Endodermal cell (in vitro differentiated cells): ENCODE data around the gene ADD1. TPM values are rescaled to one million over a fixed set of nuclear protein-coding genes. Genes with fewer than 3 reads are reported as not detected.

ENCODE experiments used
- DNase-seq: peaks from one replicate; pipeline ENCODE4 v3.0.0-alpha.2; 2017
- H3K27ac ChIP-seq: 2 replicates; pipeline ENCODE4 v1.5.1; 2013; ENCODE audit warnings: mild to moderate bottlenecking, low read depth, low read length, moderate library complexity
- H3K27me3 ChIP-seq: 2 replicates; pipeline ENCODE4 v1.6.1; 2013; ENCODE audit warnings: mild to moderate bottlenecking, low read length, moderate library complexity; ENCODE audit not compliant: insufficient read depth, control insufficient read depth, poor library complexity, severe bottlenecking
- H3K36me3 ChIP-seq: 2 replicates; pipeline ENCODE4 v1.7.0; 2013; ENCODE audit warnings: mild to moderate bottlenecking, low read length, moderate library complexity; ENCODE audit not compliant: control insufficient read depth, insufficient read depth
- H3K4me1 ChIP-seq: one replicate; pipeline ENCODE4 v1.7.0; 2013; ENCODE audit warnings: low read length; ENCODE audit not compliant: control insufficient read depth, insufficient read depth
- H3K4me3 ChIP-seq: 2 replicates; pipeline ENCODE4 v1.5.1; 2013; ENCODE audit warnings: mild to moderate bottlenecking, low read length, moderate library complexity
- H3K9ac ChIP-seq: 2 replicates; pipeline ENCODE4 v1.6.1; 2013; ENCODE audit warnings: mild to moderate bottlenecking, low read length, moderate library complexity; ENCODE audit not compliant: poor library complexity, severe bottlenecking; ENCODE audit errors: extremely low read depth
- H3K9me3 ChIP-seq: 2 replicates; pipeline ENCODE4 v1.6.1; 2013; ENCODE audit warnings: mild to moderate bottlenecking, low read length, moderate library complexity; ENCODE audit not compliant: control insufficient read depth
- H3K27ac Mint-ChIP-seq: 2 replicates; pipeline ENCODE4 v1.8.0; 2020; ENCODE audit warnings: mixed read lengths
- H3K27me3 Mint-ChIP-seq: 2 replicates; pipeline ENCODE4 v1.8.0; 2021; ENCODE audit warnings: mild to moderate bottlenecking, mixed read lengths; ENCODE audit not compliant: insufficient read depth
- H3K36me3 Mint-ChIP-seq: 2 replicates; pipeline ENCODE4 v1.8.0; 2020; ENCODE audit warnings: low read depth, mixed read lengths
- H3K4me1 Mint-ChIP-seq: 2 replicates; pipeline ENCODE4 v1.8.0; 2020; ENCODE audit warnings: mixed read lengths
- H3K4me3 Mint-ChIP-seq: 2 replicates; pipeline ENCODE4 v1.8.0; 2020; ENCODE audit warnings: mild to moderate bottlenecking, moderate library complexity, mixed read lengths
- H3K9me3 Mint-ChIP-seq: 2 replicates; pipeline ENCODE4 v1.8.0; 2020; ENCODE audit warnings: mild to moderate bottlenecking, mixed read lengths
- CTCF ChIP-seq: fragments of 200-600 bp; sonication (generic); conservative IDR thresholded peaks from 2 replicates; pipeline ENCODE4 v1.5.0; 2021; ENCODE audit warnings: antibody characterized with exemption, mild to moderate bottlenecking
- WGBS, 2 experiments: methylation state at CpG; one replicate each; pipeline versions ENCODE4 v1.1.5 to v1.1.7; 2013; ENCODE audit warnings: missing lambda C conversion rate in 2 of 2, mixed read lengths in 1 of 2; ENCODE audit not compliant: insufficient coverage in 1 of 2, insufficient read length in 1 of 2; 5-methylcytosine and 5-hydroxymethylcytosine counted together
- total RNA-seq, 2 donors: library from RNA; stranded (reverse); fragmentation: NEBNext Ultra II Directional in 1 of 2; extraction: Animal tissue kit (Norgen Biotek cat#: 25700) in 1 of 2; gene quantifications; 2 replicates in 1 of 2; 3 replicates in 1 of 2; pipeline ENCODE4 v1.2.1, GENCODE V29; 2021

The ADD1 gene
- total RNA-seq, 2 donors from 2014 or later = 231 to 257 TPM

GRCh38 chr4:2859514-2859913 lies 15.9 kb downstream of the ADD1 start:
- no peaks in the 10 kb centered on the region for H3K9me3 Mint-ChIP-seq
- Histone ChIP-seq H3K9me3 (no peaks in the 10 kb centered on the region), H3K4me1 (peaks cover 26% of the 10 kb centered on the region), H3K27me3 (no peaks in the 10 kb centered on the region), H3K9ac (no peak overlapping the region), H3K27ac (no peak overlapping the region), H3K36me3 (peaks cover 39% of the 10 kb centered on the region), H3K4me3 (peak overlapping the region; percentile 73)
- peaks cover 40% of the 10 kb centered on the region for H3K4me1 Mint-ChIP-seq
- H3K36me3 Mint-ChIP-seq = peaks cover 13% of the 10 kb centered on the region
- no peak overlapping the region for H3K27ac Mint-ChIP-seq
- no peak overlapping the region for H3K4me3 Mint-ChIP-seq
- no peak for DNase-seq
- WGBS, 2 experiments = 95 to 100% methylated on average over 1 to 3 of the region's 3 CpGs
- TF ChIP-seq CTCF = no peak
- no peaks in the 10 kb centered on the region for H3K27me3 Mint-ChIP-seq

GRCh38 chr4:2860391-2861348 lies 17.0 kb downstream of the ADD1 start:
- Mint-ChIP-seq H3K9me3 (no peaks in the 10 kb centered on the region), H3K27ac (peak overlapping the region; percentile 91), H3K4me3 (peak overlapping the region; percentile 47), H3K4me1 (peaks cover 51% of the 10 kb centered on the region), H3K27me3 (no peaks in the 10 kb centered on the region), H3K36me3 (peaks cover 9% of the 10 kb centered on the region)
- Histone ChIP-seq H3K4me3 (peak overlapping the region; percentile 73), H3K4me1 (peaks cover 27% of the 10 kb centered on the region), H3K9ac (peak overlapping the region; percentile 69), H3K27ac (peak overlapping the region; percentile 54), H3K27me3 (no peaks in the 10 kb centered on the region), H3K9me3 (no peaks in the 10 kb centered on the region), H3K36me3 (peaks cover 28% of the 10 kb centered on the region)
- no peak for TF ChIP-seq CTCF
- WGBS, 2 experiments = 67 to 70% methylated on average over 6 of the region's 6 CpGs
- peak; percentile 61 for DNase-seq

- Mint-ChIP-seq H3K27me3 (no peaks in the 10 kb centered on the region), H3K36me3 (peaks cover 5% of the 10 kb centered on the region), H3K9me3 (no peaks in the 10 kb centered on the region), H3K27ac (peak overlapping the region; percentile 77), H3K4me3 (no peak overlapping the region), H3K4me1 (peaks cover 61% of the 10 kb centered on the region)
- H3K27ac ChIP-seq = peak overlapping the region; percentile 29
- DNase-seq = no peak
- WGBS, 2 experiments = 80 to 100% methylated on average over 1 to 3 of the region's 4 CpGs
- no peaks in the 10 kb centered on the region for H3K27me3 ChIP-seq
- H3K4me3 ChIP-seq = peak overlapping the region; percentile 73
- no peaks in the 10 kb centered on the region for H3K9me3 ChIP-seq
- no peak for TF ChIP-seq CTCF
- peak overlapping the region; percentile 69 for H3K9ac ChIP-seq
- H3K4me1 ChIP-seq = peaks cover 27% of the 10 kb centered on the region
- H3K36me3 ChIP-seq = peaks cover 19% of the 10 kb centered on the region
Observed at GRCh38 chr4:2861631-2862436, 18.2 kb downstream of the ADD1 start.
